GM19238 (cell line): Measurements from ENCODE around the gene UST.
A peak's percentile ranks its signal among the peaks of the same experiment; 100 is the strongest.
"Not testable (repeated sequence)": the region's sequence is repeated elsewhere in the genome, so short reads cannot be mapped to it uniquely, and the experiment has no call there.

ENCODE experiments used
- DNase-seq: peaks from one replicate; pipeline ENCODE4 v3.0.0; 2011; ENCODE audit warnings: low spot score; ENCODE audit not compliant: insufficient read length

The UST gene

DNA sequence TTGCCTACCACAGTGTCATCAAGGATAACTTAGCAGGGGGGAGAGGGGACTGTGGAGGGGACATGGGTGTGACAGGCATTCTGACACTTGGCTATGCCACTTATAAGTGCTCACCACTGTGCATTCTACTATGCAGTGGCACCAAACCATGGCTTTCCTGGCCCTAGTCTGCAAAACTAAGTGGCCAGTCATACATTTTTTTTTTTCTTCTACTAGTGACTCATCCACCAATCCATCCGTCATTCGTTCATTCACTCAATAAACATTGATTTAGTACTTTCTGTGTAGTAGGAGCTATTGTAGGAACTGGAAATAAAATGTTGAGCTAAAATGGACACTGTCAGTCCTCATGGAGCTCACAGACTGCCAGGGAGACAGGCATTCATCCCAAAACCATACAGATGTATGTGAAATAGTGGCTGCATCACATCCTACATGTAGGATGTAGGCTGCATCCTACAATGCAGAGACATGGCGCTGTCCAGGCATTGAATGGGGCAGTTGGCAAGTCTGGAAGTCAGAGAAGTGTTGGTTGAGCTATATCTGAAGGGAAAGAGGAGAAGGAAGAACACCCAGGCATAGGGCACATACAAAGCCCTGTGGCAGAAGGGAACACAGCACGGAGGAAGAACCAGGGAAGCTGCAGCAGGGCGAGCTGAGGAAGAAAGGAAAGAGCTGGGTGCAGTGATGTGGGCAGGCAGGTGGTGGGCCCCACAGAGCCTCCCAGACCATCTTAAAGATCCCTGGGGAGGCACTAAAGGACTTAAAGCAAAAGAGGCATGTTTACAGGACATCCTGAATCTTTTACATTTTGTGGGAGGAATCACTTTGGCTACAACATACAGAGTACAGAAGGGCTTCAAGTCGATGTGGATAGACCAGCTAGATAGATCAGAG is 224.4 kb downstream of the UST start:
- no peak for DNase-seq

GRCh38 chr6:148972481-148972880 is 225.7 kb downstream of the UST start:
- DNase-seq, result peak; percentile 41

DNA sequence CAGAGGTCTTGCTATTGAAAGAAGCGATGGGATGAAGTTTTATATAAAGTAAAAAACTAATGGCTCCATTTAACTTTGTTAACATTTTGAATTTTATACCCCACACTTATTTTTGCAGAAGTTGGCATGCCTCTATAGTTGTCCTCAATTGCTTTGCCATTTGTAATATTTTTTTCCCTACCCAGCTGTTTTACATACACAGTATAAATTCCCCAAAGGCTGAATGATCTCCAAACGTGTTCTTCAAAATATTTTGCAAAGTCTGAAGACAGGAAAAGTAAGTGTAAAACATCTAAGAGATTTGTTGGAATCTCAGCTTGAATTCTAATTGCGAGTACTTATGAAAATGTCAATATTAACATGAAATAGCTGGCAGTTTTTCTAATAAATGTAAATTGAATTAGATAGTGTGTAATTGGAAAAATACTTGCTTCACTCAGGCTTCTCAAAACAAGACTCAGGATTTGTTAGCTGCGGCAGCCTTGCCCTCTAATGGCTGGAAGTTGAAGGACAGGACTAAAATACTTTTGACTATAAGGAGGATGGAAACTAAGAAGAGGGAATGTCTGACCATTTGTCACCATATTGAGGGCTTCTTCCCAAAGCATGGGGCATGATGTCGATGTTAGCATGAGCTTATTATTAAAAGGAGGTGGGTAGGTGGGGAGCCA is 226.8 kb downstream of the UST start:
- DNase-seq, result no peak

- no peak for DNase-seq
Measured at GRCh38 chr6:148974351-148974750, 227.5 kb downstream of the UST start.

- DNase-seq, result not testable (repeated sequence)
Measured at GRCh38 chr6:148978298-148978697, 231.5 kb downstream of the UST start.

DNA sequence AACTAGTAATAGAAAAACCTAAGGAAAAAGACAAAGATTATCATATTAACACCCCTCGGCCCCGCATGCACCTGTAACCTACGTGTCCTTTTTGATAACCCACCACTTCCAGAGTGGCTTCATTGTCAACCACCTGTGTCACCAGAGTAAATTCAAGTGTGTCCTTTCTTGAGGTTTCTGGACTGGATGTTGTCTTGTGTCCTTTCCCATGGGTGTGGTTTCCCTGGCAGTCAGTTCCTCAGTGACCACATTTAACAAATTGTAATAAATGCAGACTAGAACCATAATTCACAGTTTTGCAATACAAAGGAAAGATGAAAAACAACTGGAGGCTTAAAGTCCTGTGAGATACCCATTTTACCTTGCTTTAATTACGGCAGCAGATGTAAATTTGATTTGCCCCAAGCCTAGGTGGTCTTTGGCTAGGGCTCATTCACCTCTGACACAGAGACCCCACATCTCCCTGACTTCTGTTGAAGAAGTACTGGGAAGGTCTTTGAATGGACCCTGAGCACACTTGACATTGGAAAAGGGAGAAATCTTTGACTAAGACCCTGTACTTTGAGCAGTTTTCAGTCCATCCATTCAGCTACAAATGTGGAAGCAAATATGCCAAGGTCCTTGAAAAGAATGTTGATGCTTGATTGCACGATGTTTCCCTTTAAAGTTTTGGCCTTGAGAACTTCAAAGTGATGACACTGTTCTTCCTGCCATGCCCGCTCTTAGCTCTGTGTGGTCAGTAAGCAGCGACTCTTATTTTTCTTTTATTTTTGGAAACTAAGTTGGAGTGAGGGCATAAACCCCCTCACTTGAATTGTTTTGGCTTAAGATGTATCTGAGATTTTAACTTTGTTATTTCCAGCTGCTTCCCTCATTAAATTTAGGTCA is 232.4 kb downstream of the UST start:
- no peak for DNase-seq

- no peak for DNase-seq
Measured at GRCh38 chr6:148980234-148980633, 233.4 kb downstream of the UST start.

- DNase-seq, result no peak
Measured at GRCh38 chr6:148981515-148981914, 234.7 kb downstream of the UST start.

GRCh38 chr6:148983101-148983761 is 236.4 kb downstream of the UST start:
- no peak for DNase-seq

DNA sequence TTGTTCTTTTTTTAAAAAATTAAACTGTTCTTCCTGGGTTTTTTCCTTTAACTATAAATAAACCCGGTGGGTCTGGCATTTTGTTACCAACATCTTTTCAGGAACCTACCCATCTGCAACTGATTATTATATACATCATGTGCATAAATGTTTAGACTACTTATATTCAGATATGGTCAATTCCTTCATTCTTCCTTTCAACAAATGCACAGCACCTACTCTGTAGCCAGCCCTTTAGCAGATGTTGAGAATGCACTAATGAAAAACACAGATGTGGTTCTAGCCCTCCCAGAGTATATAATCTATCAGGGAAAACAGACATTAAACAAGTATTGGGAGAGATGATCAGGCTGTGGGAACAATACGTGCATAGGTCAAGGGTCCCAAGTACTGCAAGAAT is 237.1 kb downstream of the UST start:
- DNase-seq, result no peak

GRCh38 chr6:148984531-148985056 is 237.8 kb downstream of the UST start:
- DNase-seq, result no peak

DNA sequence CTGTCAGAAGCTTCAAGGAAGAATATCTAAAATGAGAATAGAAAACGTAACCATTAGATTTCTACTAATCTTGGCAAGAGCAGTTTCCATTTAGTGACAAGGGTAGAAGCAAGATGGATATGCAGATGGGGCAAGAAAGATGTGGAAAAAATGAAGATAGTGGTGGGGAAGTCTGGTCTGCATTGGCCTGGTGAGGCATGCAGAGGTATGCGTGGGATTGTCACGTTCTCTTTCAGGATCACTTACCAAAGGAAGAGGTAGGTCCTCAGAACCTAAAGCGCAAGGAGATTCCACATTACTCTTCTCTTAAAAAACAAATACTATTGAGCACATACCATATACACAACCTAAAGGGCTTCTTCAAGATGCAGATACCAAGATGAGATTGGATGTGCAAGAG is 238.7 kb downstream of the UST start:
- DNase-seq, result no peak

DNA sequence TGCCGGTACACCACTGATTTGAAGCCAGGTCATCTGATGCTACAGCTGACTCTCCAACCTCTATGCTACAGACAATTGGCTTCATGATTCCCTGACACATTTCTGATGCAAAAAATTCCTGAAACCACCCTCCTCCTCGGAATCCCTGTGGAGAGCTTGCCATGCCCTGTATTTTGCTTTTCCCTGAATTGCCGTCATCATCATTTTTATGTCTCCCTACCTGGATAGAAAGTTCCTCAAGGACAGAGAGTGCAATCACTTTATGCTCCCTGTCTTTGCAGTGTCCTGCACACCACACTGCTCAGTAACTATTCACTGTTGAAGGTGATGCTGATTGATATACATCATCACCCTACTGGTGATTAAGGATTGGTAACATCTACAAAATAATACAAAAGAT is 239.8 kb downstream of the UST start:
- DNase-seq, result no peak

- no peak for DNase-seq
Measured at GRCh38 chr6:148987982-148988381, 241.2 kb downstream of the UST start.

DNA sequence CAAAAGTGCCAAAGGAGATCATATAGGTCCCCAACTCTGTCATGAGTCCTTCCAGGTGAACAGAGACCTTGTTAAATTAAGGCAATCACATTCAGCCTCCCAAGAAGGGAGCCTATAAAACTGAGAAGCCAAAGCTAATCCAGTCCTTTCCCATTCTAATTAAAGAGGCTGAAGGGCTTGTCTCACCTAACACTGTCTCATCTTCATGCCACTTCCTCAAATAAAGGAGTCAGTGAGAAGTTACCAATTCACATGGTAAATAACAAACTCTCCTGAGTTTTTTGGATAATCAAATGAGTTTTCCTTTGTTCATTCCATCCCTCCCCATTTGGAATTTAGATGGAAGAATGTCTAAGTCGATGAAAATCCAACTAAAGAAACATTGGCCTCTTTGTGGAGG is 242.8 kb downstream of the UST start:
- no peak for DNase-seq

DNA sequence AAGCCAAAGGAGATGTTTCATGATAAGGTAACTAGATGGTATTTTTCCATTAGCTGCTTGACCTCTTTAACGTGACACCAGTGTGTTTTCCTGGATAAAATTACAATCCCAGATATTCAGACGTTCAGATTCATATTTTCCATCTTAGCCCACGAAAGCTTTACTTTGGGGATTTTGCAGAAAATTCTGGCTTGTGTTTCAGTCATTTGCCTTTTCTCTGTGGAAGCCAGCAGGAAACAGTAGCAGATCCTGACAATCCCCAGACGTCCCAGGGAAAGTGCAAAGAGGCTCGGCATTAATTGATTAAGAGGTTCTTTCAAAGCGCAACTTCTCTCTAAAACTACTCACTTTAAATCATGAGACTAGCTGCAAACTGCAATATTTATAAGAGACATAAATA is 243.6 kb downstream of the UST start:
- DNase-seq, result no peak

GRCh38 chr6:148996815-148997214 is 250.0 kb downstream of the UST start:
- DNase-seq, result no peak

DNA sequence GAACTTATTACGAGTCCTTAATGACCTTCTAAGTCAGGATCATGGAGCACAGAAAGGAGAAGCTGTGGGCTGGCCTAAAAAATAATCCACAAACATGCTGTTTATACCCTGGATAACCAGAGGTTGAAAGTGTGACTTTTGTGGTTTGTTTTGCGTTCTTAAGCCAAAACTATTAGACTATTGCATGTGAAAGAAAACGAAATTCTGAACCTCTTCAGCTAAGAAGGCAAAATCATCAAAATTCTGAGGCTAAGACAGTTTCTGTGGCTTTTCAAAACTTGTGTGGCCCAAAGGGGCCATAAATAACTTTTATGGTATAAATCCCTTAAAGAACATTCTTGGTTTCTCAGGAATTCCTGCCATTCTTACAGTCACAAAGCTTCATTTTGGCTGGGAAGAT is 251.0 kb downstream of the UST start:
- no peak for DNase-seq

DNA sequence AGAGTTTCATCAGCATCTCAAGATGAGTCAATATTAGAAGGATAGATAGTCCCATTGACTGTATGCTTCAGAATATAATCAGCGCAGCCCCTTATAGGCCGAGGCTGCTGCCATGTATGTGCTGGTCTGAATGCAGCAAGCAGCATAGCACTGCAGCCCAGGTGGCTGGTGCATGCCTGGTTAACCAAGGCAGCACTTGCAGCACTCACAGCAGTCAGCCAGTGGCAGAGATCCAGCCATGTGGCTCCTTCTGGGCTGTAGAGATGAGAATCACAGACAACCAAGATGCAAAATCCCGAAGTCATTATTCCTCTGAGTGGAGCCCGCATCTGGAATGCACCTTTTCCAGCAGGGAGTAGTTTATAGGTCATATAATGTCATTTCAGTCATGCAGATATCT is 251.9 kb downstream of the UST start:
- DNase-seq, result no peak

DNA sequence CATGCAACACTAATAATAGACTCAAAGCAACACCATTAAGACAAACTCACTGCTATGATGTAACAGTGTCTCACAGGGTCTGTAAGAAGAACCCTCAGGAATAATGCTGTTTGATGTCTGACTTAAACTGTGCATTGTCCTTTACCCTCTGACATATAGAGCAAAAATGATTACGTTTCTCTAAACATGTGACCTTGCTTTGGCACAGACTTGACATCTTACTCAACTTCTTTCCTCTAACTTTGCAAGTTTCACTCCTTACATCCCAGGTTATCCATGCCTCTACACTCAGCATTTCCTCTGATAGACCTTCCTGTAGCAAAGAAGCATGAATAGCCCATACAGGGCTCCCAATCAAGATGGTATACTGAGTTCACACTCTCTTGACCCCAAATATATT is 252.7 kb downstream of the UST start:
- no peak for DNase-seq

GRCh38 chr6:148999929-149000468 is 253.2 kb downstream of the UST start:
- DNase-seq, result no peak
